Fibroblast of the aortic adventitia (primary cell): ENCODE data around the gene FAM216B. TPM values are rescaled to one million over a fixed set of nuclear protein-coding genes. Genes with fewer than 3 reads are reported as not detected.
"Not testable (repeated sequence)": the region's sequence is repeated elsewhere in the genome, so short reads cannot be mapped to it uniquely, and the experiment has no call there.

Source experiments
- DNase-seq: peaks from one replicate; pipeline ENCODE4 v3.0.0-alpha.2; 2010; ENCODE audit warnings: low read depth
- H3K4me3 ChIP-seq: 2 replicates; pipeline ENCODE4 v1.5.1; 2011; ENCODE audit warnings: low read depth, mild to moderate bottlenecking, control low read depth, low read length, moderate library complexity
- total RNA-seq: library from RNA; depleted of rRNA; stranded (reverse); fragments of >200 nt; gene quantifications from 2 replicates; pipeline ENCODE4 v1.2.3, GENCODE V29; 2012; ENCODE audit warnings: low replicate concordance
- TF ChIP-seq, protein P1 (sequence below): IDR thresholded peaks from 2 replicates; pipeline ENCODE4 v1.5.1; 2011; ENCODE audit warnings: mild to moderate bottlenecking, low read length, control low read depth, inconsistent platforms; ENCODE audit not compliant: insufficient read depth

Gene FAM216B
- total RNA-seq, 1 donor, result not detected

DNA sequence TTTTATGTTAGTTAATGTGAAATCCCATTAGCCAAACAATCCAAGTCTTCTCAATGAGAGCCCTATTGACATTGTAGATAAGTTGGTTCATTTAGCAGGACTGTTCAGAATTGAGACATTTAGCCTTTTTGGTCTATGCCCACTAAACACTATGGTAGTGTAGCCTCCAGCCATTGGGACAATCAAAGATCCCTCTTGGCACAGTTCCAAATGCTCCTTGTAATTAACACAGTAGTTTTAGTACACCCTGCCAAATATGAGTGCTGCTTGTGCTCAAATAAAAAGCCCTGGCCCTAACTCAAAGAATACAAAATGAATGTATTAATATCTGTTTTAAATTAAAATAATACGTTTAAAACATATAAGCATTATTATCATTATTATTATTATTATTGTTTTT, 15.4 kb upstream of the FAM216B start:
- no peak overlapping the region for H3K4me3 ChIP-seq
- TF ChIP-seq, protein P1, sequence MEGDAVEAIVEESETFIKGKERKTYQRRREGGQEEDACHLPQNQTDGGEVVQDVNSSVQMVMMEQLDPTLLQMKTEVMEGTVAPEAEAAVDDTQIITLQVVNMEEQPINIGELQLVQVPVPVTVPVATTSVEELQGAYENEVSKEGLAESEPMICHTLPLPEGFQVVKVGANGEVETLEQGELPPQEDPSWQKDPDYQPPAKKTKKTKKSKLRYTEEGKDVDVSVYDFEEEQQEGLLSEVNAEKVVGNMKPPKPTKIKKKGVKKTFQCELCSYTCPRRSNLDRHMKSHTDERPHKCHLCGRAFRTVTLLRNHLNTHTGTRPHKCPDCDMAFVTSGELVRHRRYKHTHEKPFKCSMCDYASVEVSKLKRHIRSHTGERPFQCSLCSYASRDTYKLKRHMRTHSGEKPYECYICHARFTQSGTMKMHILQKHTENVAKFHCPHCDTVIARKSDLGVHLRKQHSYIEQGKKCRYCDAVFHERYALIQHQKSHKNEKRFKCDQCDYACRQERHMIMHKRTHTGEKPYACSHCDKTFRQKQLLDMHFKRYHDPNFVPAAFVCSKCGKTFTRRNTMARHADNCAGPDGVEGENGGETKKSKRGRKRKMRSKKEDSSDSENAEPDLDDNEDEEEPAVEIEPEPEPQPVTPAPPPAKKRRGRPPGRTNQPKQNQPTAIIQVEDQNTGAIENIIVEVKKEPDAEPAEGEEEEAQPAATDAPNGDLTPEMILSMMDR, result no peak
- DNase-seq, result no peak

DNA sequence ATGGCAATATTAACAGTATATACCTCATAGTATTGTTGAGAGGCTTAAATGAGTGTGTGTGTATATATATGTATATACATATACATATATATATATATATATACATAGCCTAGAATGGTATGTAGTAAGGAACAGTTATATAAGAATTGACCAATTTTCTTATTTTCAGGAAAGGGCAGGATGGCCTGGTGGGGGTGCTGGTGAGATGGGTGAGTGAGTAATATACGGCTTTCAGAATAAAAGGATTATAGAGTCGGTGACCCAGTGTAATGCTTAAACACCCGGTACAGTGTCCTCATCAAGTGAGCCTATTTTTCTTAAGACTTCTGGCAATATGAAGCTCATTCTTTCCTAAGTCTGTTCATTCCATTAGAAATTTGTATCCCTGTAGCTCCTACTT, 11.7 kb upstream of the FAM216B start:
- no peak for DNase-seq
- H3K4me3 ChIP-seq, result no peak overlapping the region
- TF ChIP-seq, protein P1, result no peak

DNA sequence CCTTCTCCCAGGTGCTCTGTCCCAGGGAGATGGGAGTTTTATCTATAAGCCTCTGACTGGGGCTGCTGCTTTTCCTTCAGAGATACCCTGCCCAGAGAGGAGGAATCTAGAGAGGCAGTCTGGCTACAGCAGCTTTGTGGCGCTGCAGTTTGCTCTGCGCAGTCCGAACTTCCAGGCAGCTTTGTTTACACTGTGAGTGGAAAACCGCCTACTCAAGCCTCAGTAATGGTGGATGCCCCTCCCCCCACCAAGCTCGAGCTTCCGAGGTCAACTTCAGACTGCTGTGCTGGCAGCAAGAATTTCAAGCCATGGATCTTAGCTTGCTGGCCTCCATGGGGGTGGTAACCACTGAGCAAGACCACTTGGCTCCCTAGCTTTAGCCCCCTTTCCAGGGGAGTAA, 4.8 kb upstream of the FAM216B start:
- H3K4me3 ChIP-seq, DNase-seq: not testable (repeated sequence)

DNA sequence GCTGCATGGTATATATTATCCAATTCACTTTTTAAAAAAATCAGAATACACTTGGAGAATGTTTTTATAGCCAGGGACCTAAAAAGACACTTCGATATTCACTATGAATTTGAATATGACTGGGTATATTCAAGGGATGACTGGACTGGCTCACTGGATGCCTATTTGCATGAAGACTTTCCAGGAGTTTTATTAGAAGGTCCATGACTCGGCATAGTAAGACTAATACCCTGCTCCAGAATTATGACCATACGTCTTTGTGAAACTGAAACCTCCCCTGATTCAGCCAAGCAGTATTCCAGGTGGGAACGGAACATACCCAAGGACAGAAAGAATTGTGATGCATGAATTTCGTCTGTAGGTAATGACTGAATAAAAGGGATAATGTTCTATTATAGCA, 3.9 kb upstream of the FAM216B start:
- TF ChIP-seq, protein P1, result no peak
- peak; percentile 76 for DNase-seq
- H3K4me3 ChIP-seq, result no peak overlapping the region

DNA sequence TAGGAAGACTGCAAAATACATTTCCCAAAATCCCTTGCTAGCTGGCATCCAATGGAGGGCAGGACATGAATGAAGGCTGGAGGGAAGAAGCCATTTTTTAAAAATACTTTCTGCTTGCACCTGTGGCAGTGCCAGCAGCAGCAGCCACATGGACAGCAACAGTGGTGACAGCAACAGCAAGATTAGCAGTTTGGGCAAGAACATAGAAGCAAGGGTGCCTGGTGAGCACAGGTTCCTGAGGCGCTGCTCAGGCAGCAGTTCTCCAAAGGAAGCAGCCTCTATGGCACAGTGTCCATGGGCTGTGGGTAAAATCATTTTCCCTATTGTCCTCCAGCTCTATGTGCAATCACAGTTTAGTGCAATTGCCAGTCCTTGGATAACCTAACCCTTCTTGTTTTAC, 1.3 kb upstream of the FAM216B start:
- no peak overlapping the region for H3K4me3 ChIP-seq
- TF ChIP-seq, protein P1, result no peak
- DNase-seq, result no peak

DNA sequence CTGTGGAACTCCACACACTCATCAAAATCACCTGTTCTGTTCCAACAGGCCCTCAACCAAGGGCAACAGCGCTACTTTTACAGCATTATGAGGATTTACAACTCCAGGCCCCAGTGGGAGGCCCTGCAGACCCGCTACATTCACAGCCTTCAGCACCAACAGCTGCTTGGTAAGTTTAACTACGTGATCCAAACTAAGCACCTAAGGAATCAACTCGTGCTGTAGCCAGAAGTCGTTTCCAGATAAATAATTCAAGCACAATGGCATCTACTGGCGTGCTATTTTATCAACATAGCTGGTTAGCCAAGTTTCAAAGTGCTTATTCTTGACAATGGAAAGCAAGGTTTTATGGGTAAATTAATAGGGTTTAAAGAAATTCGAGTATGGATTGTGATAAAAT, 5.3 kb downstream of the FAM216B start:
- TF ChIP-seq, protein P1, result no peak
- H3K4me3 ChIP-seq, result no peak overlapping the region
- DNase-seq, result peak; percentile 18

DNA sequence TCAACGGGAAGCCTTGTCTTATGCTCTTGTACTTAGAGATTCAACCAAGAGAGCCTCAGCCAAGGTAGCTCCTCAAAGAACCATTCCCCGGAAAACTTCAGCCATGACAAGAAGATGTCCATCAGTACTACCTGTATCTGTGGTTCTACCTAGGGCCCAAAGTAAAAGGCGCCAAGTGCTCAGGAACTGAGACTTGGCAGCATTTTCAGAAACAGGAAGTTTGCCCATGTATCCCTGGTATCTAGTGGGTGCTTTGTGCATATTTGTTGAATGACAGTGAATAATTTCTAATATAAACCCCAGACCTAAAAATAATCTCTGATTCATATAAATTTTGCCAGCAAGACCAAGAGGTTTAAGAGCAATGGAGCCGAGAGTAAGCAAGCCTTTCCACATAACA, 7.2 kb downstream of the FAM216B start:
- no peak for DNase-seq
- TF ChIP-seq, protein P1, result no peak

More for the DNA sequence above, 7.2 kb downstream of the FAM216B start:
- no peak overlapping the region for H3K4me3 ChIP-seq
